Activated gamma-delta T cell treated with anti-CD3 and anti-CD28 coated beads, Interleukin-2, amount 50 U/mL, for 16 hours (primary cell): ENCODE data around the gene CCDC144A.
A peak's percentile ranks its signal among the peaks of the same experiment; 100 is the strongest.
"Not testable (repeated sequence)": the region's sequence is repeated elsewhere in the genome, so short reads cannot be mapped to it uniquely, and the experiment has no call there.

Experiments
- DNase-seq: peaks from one replicate; pipeline ENCODE4 v3.0.0-alpha.2; 2020; ENCODE audit warnings: low read depth

Gene CCDC144A, protein sequence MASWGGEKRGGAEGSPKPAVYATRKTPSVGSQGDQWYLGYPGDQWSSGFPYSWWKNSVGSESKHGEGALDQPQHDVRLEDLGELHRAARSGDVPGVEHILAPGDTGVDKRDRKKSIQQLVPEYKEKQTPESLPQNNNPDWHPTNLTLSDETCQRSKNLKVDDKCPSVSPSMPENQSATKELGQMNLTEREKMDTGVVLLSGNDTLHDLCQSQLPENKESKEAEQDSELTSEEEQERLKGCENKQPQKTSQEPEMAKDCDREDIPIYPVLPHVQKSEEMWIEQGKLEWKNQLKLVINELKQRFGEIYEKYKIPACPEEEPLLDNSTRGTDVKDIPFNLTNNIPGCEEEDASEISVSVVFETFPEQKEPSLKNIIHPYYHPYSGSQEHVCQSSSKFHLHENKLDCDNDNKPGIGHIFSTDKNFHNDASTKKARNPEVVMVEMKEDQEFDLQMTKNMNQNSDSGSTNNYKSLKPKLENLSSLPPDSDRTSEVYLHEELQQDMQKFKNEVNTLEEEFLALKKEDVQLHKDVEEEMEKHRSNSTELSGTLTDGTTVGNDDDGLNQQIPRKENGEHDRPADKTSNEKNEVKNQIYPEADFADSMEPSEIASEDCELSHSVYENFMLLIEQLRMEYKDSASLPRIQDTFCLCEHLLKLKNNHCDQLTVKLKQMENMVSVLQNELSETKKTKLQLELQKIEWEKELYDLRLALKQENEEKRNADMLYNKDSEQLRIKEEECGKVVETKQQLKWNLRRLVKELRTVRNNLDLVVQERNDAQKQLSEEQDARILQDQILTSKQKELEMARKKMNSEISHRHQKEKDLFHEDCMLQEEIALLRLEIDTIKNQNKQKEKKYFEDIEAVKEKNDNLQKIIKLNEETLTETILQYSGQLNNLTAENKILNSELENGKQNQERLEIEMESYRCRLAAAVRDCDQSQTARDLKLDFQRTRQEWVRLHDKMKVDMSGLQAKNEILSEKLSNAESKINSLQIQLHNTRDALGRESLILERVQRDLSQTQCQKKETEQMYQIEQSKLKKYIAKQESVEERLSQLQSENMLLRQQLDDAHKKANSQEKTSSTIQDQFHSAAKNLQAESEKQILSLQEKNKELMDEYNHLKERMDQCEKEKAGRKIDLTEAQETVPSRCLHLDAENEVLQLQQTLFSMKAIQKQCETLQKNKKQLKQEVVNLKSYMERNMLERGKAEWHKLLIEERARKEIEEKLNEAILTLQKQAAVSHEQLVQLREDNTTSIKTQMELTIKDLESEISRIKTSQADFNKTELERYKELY (N-terminal part only)

DNA sequence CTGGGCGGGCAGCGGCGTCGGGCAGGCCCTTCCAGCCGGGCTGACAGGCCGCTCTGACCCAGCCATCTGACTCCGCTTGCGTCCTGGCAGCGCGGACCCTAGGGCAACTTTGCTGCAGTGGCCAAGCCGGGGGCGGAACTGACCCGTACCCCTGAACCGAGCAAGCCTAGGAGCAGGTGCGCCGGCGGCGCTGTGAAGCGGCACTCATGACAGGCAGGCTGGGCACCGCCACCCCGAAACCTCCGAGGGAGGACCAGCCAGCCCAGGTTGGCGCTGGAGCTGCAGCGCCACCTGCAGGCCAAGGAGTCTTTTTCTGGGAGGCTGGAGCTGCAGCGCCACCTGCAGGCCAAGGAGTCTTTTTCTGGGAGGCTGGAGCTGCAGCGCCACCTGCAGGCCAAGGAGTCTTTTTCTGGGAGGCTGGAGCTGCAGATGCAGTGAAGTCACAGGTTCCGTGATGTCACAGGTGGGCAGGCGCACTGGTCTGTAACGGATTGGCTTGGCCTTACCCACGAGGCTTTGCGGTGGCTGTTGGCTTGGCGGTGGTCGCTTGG, at the start of gene CCDC144A:
CCDC144A (plus strand) TSS at position 511 of the 551 bp plus-strand sequence. CDS start 160 bp downstream, outside the sequence.
- peak; percentile 1 for DNase-seq

DNA sequence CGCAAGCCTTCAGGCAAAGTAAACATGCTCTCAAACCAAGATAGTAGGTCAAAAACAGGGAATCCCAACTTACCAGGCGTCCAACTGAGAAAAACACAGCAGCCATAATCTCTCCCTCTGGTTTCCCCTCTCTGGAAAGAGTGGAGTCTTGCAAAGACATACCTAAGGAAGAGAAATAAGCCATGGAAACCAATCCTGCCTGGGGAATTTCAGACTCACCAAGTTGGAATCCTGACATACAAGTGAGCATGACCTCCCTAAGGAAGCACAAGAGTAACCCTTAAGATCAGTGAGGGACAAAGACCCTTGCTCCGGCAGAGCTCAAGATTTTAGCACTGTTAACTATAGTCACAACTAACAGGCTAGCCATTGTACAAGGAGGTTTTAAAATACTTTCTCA, 40.5 kb upstream of the CCDC144A start:
- DNase-seq, result no peak

DNA sequence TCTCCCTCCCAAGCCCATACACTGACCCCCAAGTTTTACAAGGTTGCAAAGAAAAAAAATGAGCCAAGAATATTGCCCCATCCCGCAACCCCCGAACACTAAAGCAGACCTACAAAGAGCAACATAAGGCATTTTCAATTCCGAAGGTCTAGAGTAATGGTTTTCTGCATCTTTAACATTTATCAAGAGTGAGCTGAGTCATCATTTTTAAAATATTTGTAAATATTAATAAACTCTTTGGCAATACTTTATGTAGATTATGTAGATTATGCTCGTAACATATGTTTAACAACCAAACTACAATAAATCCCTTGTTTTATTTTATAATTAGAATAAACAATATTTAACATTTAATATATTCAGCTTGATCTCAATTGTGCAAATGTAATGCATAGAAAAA, 37.8 kb upstream of the CCDC144A start:
- DNase-seq, result no peak

DNA sequence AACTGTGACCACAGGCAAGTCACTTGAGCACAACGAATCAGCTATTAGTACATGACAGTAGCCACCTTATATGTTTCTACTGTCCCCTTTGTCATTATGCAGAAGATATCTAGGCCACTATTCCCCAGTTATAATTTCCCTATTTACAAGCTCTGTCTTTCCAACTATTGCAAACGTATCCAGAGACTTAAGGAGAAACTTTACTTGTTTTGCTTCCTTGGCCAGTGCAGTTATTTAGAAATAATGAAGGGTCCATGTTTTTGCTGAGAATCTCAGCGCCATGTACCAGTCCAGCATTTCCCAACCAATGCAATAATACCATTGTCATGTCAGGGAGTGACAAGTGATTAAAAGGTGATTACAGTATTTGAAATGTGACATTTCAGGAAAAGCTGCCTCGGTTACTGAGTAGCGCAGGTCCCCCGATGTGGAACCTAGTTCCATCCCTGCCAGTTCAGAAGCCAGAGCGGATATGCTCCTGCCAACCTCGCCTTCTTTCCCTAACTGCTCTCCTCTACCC, 37.1 kb upstream of the CCDC144A start:
- no peak for DNase-seq

DNA sequence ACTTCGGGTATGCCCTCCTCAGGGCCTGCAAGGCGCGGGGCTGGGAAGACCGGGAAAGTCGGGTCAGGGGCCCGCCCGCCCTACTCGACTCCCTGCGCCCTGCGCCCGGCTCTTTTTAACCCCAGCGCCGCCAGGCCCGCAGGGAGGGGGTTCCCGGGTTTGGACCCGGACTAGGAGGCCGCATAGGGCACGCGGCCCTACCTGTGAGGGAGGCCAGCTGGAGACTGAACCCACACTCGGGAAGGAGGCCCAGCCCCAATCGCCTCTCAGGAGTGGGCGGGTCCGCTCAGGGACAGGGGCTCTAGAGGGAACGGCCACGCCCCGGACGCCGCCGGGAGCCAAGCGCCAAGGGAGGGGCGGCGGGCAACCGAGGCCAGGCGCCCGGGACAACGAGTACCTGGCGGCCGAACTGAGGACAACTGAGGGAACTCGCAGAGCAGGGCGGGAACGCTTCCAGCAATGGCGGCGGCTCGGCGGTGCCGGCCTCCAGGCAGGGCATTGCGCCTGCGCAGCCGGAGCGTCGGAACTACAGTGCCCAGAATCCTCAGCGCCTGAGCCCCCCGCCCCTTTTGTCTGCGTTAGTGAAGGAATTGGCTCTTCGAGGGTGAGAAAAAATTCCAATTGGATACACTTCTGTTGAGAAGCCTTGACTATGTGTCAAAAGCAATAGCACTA, 36.5 kb upstream of the CCDC144A start, which contains the start of gene ZNF624:
ZNF624 (minus strand) TSS at position 484 of the 675 bp plus-strand sequence.
- DNase-seq, result peak; percentile 75

DNA sequence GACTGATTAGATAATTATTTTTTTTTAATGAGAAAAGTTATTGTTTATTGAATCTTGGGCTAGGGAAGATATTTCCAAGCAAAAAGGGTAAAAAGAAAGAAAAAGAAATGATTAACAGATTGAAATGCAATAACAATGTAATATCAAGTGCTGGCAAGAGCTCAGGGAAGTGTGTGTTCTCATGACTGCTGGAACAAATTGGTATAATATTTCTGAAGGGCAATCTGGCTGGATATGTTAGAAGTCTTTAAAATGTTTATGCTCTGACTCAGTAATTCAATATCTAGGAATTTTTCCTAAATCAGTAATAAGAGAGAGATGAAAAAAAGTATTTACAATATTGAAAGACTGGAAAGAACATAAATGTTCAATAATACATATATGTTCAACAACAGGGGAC, 28.8 kb upstream of the CCDC144A start:
- DNase-seq, result no peak

DNA sequence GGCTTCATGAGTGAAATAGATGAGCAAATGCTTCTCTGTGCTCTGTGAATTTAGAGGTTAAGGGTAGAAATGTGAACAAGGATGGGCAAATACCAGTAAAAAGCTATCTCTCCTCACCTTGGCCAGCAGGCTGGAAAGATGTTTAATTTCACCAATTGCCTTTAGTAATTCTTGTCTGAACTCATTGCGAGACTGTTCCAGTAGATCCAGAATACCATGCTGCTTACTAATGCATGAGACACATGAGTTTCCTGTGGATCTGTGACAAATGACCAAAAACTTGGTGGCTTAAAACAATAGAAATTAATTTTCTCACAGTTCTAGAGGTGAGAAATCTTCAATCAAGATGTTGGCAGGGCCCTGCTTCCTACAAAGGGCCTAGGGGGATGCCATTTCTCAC, 27.1 kb upstream of the CCDC144A start:
- DNase-seq, result no peak

DNA sequence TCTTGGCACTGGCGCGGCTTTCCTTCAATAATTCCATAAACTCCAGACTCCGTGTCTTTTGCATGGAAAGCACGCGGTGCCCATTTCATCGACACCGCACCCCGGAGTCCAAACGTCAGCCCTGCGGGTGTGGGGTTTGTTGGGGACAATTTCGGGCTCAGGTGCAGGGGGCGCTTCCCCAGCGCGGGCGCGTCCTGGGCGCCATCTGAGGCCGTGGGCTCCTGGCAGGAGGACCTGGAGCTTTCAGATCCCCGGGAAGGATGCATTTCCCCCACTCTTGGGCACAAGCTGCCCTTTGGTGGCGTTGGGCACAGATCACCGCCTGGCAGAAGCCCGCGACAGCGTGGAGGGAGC, 23.5 kb upstream of the CCDC144A start:
- DNase-seq, result not testable (repeated sequence)

DNA sequence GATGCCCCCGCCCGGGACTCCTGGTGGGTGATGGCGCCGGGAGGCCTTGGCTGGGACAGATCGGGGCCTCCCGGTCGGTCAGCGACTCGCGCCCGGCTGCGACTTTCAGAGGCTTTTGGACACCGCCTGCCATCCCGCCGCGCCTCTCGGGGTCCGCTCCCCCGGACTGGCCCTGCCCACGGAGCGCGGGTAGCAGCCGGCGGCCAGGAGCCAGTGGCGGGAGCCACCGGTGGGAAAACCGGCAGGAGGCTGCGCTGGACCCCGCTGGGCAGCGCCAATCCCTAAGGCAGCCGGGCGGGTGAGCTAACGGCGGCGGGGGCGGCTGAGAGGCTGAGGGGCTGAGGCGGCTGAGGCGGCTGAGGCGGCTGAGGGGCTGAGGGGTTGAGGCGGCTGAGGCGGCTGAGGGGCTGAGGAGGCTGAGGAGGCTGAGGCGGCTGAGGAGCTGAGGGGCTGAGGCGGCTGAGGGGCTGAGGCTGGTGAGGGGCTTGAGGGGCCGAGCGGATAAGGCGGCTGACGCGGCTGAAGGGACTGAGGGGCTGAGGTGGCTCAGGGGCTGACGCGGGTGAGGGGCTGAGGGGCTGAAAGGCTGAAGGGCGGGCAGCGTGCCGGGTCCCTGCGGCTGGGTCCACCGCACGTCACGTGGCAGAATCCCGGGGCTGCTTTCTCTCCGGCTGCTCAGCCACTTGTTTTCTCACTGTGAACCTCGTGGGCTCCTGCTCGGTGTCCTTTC, 23.0 kb upstream of the CCDC144A start:
- not testable (repeated sequence) for DNase-seq

DNA sequence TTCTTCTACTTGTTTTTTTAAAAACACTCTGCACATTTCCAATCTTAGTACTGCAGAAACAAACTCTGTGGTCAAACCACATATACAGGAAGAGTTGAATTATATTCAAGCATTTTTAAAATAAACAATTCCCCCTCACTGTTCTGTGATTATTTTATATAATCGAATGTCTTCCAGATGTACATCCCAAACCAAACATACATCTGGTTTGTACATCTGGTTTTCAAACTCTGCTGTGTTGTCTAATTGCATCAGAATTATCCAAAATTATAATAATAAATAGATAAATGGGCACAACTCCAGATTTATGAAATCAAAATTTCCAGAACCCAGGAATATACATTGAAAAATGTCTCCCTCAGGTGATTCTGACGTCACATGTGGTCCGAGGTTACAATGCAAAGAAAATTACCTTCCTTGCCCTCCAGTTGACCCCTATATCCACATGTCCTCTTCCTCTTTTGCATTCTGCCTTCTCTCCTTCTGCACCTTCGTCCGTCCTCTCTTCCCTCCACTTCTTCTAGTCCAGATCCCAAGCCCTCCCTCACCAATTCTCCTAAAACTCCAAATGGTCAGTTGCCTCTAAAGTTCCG, 13.3 kb upstream of the CCDC144A start:
- no peak for DNase-seq

DNA sequence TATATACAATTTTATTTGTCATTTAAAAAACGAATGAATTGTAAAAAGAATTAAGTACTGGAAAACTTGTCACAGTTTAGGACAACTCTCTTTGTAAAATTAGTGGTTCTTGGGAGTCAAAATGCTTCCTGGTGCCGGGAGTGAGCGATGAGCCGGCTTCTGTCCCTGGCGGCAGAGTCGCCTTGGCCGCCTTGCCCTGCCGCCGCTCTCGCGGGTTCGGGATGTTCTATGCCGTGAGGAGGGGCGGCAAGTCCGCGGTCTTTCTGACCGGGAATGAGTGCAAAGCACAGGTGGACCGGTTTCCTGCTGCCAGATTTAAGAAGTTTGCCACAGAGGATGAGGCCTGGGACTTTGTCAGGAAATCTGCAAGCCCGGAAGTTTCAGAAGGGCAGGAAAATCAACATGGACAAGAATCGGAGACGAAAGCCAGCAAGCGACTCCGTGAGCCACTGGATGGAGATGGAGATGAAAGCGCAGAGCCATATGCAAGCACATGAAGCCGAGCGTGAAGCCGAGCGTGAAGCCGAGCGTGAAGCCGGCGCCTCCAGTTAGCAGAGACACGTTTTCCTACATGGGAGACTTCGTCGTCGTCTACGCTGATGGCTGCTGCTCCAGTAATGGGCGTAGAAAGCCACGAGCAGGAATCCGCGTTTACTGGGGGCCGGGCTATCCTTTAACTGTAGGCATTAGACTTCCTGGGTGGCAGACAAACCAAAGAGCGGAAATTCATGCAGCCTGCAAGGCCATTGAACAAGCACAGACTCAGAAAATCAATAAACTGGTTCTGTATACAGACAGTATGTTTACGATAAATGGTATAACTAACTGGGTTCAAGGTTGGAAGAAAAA, 6.5 kb upstream of the CCDC144A start:
- DNase-seq, result not testable (repeated sequence)

DNA sequence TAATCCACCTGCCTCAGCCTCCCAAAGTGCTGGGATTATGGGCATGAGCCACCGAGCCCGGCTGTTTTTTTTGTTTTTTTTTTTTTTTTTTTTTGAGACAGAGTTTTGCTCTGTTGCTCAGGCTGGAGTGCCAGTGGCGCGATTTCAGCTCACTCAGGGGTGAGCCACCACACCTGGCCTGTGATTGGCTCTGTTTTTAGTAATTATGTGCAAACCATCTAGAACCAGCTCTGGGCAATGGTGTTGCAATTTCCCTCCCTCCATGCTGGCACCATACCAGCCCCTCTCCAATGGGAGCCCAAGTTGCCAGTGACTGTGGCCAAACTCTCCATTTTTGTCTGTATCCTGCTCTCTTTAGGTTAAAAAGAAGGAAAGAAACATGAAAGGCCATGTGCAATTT, 4.0 kb upstream of the CCDC144A start:
- not testable (repeated sequence) for DNase-seq

DNA sequence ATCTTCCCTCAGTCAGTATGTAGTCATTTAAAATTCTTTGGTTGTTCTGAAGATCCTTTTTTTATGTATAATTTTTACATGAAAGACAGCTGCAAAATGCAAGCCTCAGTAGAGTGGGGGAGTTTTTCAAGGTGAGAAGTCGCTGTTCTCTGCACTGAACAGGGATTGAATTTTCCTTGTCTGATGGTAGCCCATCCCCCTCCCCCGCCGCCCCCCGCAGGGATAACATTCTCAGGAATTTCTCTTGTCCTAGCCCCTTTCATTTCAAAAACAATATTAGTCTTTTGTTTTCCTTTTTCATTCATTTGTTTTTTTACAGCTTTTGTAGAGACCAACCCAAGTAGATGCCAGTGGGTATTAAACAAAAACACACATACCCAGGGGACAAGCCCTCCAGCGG, 2.9 kb upstream of the CCDC144A start:
- DNase-seq, result not testable (repeated sequence)

DNA sequence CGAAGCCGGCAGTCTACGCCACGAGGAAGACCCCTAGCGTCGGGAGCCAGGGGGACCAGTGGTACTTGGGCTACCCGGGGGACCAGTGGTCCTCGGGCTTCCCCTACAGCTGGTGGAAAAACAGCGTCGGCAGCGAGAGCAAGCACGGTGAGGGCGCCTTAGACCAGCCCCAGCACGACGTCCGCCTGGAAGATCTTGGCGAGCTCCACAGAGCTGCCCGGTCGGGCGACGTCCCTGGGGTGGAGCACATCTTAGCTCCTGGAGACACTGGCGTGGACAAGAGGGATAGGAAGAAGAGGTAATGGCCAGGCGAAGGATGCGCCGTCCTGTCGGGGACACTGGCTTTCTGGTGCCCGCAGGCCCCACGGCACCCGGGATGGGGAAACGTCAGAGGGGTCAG, 406 bp downstream of the CCDC144A start:
- DNase-seq, result not testable (repeated sequence)

DNA sequence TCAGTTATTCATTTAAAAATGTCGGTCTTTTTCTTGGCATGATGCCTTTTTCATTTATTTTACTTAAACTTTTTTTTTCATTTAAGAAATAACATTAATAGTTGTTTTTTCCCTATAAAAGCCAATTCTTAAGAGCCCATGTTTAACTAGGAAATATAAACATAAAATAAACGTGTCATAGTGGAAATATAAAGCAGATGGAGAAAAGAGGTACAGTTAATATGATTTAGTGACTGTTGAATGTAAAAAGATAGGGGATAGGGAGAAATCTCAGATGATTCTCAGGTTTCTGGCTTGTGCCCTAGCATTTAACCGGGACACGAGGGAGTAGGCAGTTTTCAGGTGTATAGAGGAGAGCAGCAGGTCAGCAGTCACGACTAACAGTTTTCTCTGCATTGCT, 7.6 kb downstream of the CCDC144A start:
- DNase-seq, result not testable (repeated sequence)

DNA sequence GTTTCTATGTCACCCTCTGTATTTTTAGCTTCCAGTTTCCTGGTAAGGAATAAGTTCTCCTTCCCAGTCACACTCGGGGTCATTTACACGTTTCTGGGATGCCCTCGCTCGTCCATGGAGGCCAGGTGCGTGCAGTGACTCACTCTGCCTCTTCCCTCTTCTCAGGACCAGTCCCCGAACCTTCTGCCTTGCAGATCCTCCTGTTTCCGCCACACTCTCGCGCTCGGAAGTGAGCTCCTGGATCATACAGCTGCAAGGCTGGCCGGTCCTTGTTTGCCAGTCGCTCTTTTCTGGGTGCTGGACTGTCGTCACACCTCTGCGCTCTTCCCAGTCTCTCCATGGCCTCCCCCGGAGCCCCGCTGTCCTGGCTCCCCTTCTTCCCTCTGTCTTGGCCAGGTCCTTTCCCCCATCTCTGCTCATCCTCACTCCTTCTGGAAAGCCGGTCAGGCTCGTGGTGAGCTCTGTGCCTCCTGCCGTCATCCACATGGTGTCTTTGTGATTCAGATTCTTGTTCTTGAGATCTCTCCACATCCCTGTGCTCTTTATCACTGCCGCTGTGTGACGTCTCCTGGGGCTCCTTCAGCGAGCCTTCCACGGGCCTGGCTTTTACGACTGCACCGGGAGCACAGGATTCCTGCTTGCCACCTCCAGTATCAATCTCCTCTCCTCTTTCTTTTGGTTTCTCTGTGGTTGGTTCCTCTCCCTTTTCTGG, 55.6 kb downstream of the CCDC144A start:
- not testable (repeated sequence) for DNase-seq

DNA sequence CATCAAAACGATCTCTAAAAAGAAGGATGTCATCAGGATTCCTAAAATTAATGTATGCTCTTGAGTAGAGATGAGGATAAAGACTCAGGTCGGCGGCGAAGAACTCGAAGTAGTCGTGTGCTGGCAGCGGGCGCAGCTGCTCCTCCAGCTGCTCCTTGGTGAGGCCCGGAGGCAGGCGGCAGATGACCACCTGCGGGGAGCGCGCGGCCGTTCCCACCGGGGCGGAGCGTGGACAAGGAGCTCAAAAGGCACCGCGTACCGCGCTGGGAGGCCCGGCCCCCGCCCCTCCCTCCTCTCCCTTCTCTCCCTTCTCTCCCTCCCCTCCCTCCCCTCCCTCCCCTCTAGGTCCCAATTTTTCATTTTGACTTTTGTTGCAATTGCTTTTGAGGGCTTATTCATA, 56.5 kb downstream of the CCDC144A start:
- not testable (repeated sequence) for DNase-seq

DNA sequence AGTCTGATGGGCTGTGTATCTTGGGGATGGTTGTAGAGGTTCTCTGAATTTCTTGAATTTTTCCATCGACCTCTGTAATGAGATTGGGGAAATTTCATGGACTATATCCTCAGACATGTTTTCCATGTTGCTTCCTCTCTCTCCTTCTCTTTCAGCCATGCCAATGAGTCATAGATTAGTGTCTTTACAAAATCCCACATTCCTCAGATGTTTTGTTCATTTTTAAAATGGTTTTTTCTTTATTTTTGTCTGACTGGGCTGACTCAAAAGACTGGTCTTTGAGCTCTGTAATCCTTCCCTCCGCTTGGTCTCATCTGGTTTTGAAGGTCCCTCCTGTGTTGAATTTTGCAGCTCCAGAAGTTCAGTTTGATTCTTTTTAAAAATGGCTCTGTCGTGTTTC, 60.5 kb downstream of the CCDC144A start:
- DNase-seq, result not testable (repeated sequence)
